B cell (primary cell): ENCODE measurements around the gene DYNLRB2. TPM values are rescaled to one million over a fixed set of nuclear protein-coding genes. Genes with fewer than 3 reads are reported as not detected.

Experiments
- ATAC-seq: fragments of 200-7000 bp; cut with Tn5 transposase; one replicate; pipeline ENCODE4 v1.10.0; 2021; ENCODE audit warnings: low read depth, mild to moderate bottlenecking, moderate number of reproducible peaks, moderate library complexity
- CTCF ChIA-PET: fragments of 350-600 bp; sonication (Branson Sonifier 250); formaldehyde crosslinking; loops from one replicate; lab custom pipeline; 2021; ENCODE audit warnings: antibody characterized with exemption, inconsistent platforms; lab: Charles Lee
- POLR2A ChIA-PET: fragments of 350-600 bp; sonication (Branson Sonifier 250); formaldehyde crosslinking; loops from one replicate; lab custom pipeline; 2021; ENCODE audit warnings: antibody characterized with exemption; lab: Charles Lee
- DNase-seq: peaks from one replicate; pipeline ENCODE4 v3.0.0; 2013
- H2AFZ ChIP-seq: 2 replicates; pipeline ENCODE4 v1.6.1; 2012; ENCODE audit warnings: mild to moderate bottlenecking, low read depth, low read length; ENCODE audit not compliant: insufficient read depth, poor library complexity, severe bottlenecking
- H3K27ac ChIP-seq, 2 donors: 1 replicate in 1 of 2; 2 replicates in 1 of 2; pipeline ENCODE4 v1.5.1; 2012 to 2013; ENCODE audit warnings: low read length in 2 of 2, mild to moderate bottlenecking in 2 of 2, moderate library complexity in 1 of 2
- H3K27me3 ChIP-seq, 4 experiments: fragments of 200-600 bp in 1 of 4; sonication (generic) in 1 of 4; replicated peaks in 1 of 4; 1 replicate in 2 of 4; 2 replicates in 2 of 4; pipeline versions ENCODE4 v1.6.1 to v1.7.0; 2013 to 2016; ENCODE audit warnings: low read length in 3 of 4, mild to moderate bottlenecking in 2 of 4, mixed read lengths in 1 of 4, moderate library complexity in 1 of 4; ENCODE audit not compliant: insufficient read depth in 4 of 4, control insufficient read depth in 3 of 4; ENCODE audit errors: control extremely low read depth in 1 of 4
- H3K36me3 ChIP-seq, 2 experiments: replicated peaks in 1 of 2; 1 replicate in 1 of 2; 2 replicates in 1 of 2; pipeline versions ENCODE4 v1.6.1 to v1.7.1; 2013; ENCODE audit warnings: low read length in 1 of 2; ENCODE audit not compliant: insufficient read depth in 2 of 2, control insufficient read depth in 1 of 2; ENCODE audit errors: control extremely low read depth in 1 of 2, extremely low read depth in 1 of 2
- H3K4me1 ChIP-seq, 2 donors: fragments of 200-600 bp in 1 of 2; sonication (generic) in 1 of 2; 1 replicate in 1 of 2; 2 replicates in 1 of 2; pipeline versions ENCODE4 v1.5.1 to v1.6.1; 2013 to 2017; ENCODE audit warnings: low read length in 2 of 2; ENCODE audit not compliant: control insufficient read depth in 2 of 2, insufficient read depth in 2 of 2
- H3K4me2 ChIP-seq: replicated peaks from 2 replicates; pipeline ENCODE3; 2012; ENCODE audit warnings: mild to moderate bottlenecking, low read depth, low read length; ENCODE audit not compliant: poor library complexity, severe bottlenecking
- H3K4me3 ChIP-seq, 5 experiments: fragments of 200-600 bp in 1 of 5; sonication (generic) in 1 of 5; 1 replicate in 3 of 5; 2 replicates in 2 of 5; pipeline versions ENCODE4 v1.5.1 to v1.7.0; 2011 to 2016; ENCODE audit warnings: low read length in 4 of 5, mild to moderate bottlenecking in 4 of 5, low read depth in 2 of 5, control low read depth in 1 of 5, moderate library complexity in 1 of 5; ENCODE audit not compliant: insufficient read depth in 1 of 5; ENCODE audit errors: control extremely low read depth in 1 of 5, extremely low read depth in 1 of 5
- H3K79me2 ChIP-seq: fragments of 200-600 bp; sonication (generic); one replicate; pipeline ENCODE4 v1.6.0; 2016; ENCODE audit warnings: low read length; ENCODE audit not compliant: control insufficient read depth, insufficient read depth
- H3K9ac ChIP-seq: fragments of 200-600 bp; sonication (generic); 2 replicates; pipeline ENCODE4 v1.6.1; 2017; ENCODE audit warnings: mild to moderate bottlenecking, low read length, moderate library complexity
- H3K9me3 ChIP-seq, 3 donors: one replicate each; pipeline versions ENCODE4 v1.6.1 to v1.7.1; 2013; ENCODE audit warnings: low read length in 2 of 3; ENCODE audit not compliant: control insufficient read depth in 2 of 3, insufficient read depth in 1 of 3; ENCODE audit errors: control extremely low read depth in 1 of 3
- H4K20me1 ChIP-seq: 2 replicates; pipeline ENCODE4 v1.6.0; 2012; ENCODE audit warnings: mild to moderate bottlenecking, low read length; ENCODE audit not compliant: insufficient read depth, control insufficient read depth, poor library complexity, severe bottlenecking
- H3K27ac Mint-ChIP-seq: one replicate; pipeline ENCODE4 v1.8.0; 2021; ENCODE audit warnings: mixed read lengths
- H3K27me3 Mint-ChIP-seq: one replicate; pipeline ENCODE4 v1.8.0; 2021; ENCODE audit warnings: mixed read lengths
- H3K4me1 Mint-ChIP-seq: one replicate; pipeline ENCODE4 v1.8.0; 2021; ENCODE audit warnings: mixed read lengths
- H3K4me3 Mint-ChIP-seq: one replicate; pipeline ENCODE4 v1.8.0; 2021; ENCODE audit warnings: mixed read lengths
- H3K9me3 Mint-ChIP-seq: one replicate; pipeline ENCODE4 v1.8.0; 2022; ENCODE audit warnings: mixed read lengths; ENCODE audit not compliant: insufficient read depth
- CTCF ChIP-seq: fragments of 200-600 bp; IDR thresholded peaks from one replicate; pipeline ENCODE4 v1.8.0; 2022; ENCODE audit warnings: antibody characterized with exemption, mild to moderate bottlenecking
- EZH2 ChIP-seq: IDR thresholded peaks from 2 replicates; pipeline ENCODE4 v1.6.1; 2012; ENCODE audit warnings: borderline replicate concordance, low read depth, mild to moderate bottlenecking, moderate library complexity, low read length; ENCODE audit not compliant: insufficient read depth, poor library complexity, severe bottlenecking
- WGBS: methylation state at CpG from one replicate; pipeline ENCODE4 v1.1.5; 2013; ENCODE audit warnings: missing lambda C conversion rate; ENCODE audit not compliant: insufficient coverage; 5-methylcytosine and 5-hydroxymethylcytosine counted together
- intact Hi-C: fragments of 100-400 bp; cut with micrococcal nuclease; formaldehyde crosslinking; loops from one replicate; pipeline ENCODE4 v1.10.0; 2022
- polyA plus RNA-seq: library from polyadenylated mRNA; depleted of rRNA; stranded (reverse); fragments of >200 nt; gene quantifications from 2 replicates; pipeline ENCODE4 v1.2.3, GENCODE V29; 2012
- total RNA-seq, 2 donors: library from RNA; stranded (reverse); fragments of 120-200 nt in 1 of 2; gene quantifications; 1 replicate in 1 of 2; 2 replicates in 1 of 2; pipeline versions ENCODE4 v1.2.3 to v1.2.4, GENCODE V29; 2013 to 2022

DYNLRB2 gene
- total and polyA plus RNA-seq, 2 donors (not counting 1 experiment from before 2014, with no cell fraction given) = not detected

- Histone ChIP-seq H3K27ac (no peak overlapping the region), H3K4me1 (no peaks in the 10 kb centered on the region), H2AFZ (no peak overlapping the region), H3K9me3 (no peaks in the 10 kb centered on the region), H3K27me3 (peaks cover 0 to 4% (median 0%) of the 10 kb centered on the region in 4 experiments), H3K4me2 (no peak overlapping the region), H3K4me3 (no peak overlapping the region), H3K9ac (no peak overlapping the region), H4K20me1 (no peaks in the 10 kb centered on the region), H3K36me3 (no peaks in the 10 kb centered on the region), H3K79me2 (no peaks in the 10 kb centered on the region)
- H3K27ac Mint-ChIP-seq = no peak overlapping the region
- no peaks in the 10 kb centered on the region for H3K9me3 Mint-ChIP-seq
- ChIA-PET CTCF (interaction anchor here (1.1 kb wide), 1 partner anchor 17 kb away, joined by 4 read pairs; no protein-coding TSS in a partner anchor), POLR2A (no interaction called here)
- H3K4me3 Mint-ChIP-seq = no peak overlapping the region
- DNase-seq (no peak), ATAC-seq (no peak)
- intact Hi-C loops = no loop called here
- H3K27me3 Mint-ChIP-seq = peaks cover 50% of the 10 kb centered on the region
- TF ChIP-seq CTCF (no peak), EZH2 (no peak)
- WGBS = 5% methylated on average over 3 of the region's 6 CpGs
- H3K4me1 Mint-ChIP-seq = no peaks in the 10 kb centered on the region
These were observed 30.9 kb upstream of the DYNLRB2 start for GRCh38 chr16:80509872-80510271.

GRCh38 chr16:80511824-80512592 lies 28.8 kb upstream of the DYNLRB2 start:
- Histone ChIP-seq H3K4me1 (no peaks in the 10 kb centered on the region), H3K36me3 (no peaks in the 10 kb centered on the region), H3K27me3 (peaks cover 0 to 4% (median 0%) of the 10 kb centered on the region in 4 experiments), H2AFZ (no peak overlapping the region), H3K4me3 (no peak overlapping the region), H3K27ac (no peak overlapping the region), H3K9me3 (no peaks in the 10 kb centered on the region), H4K20me1 (no peaks in the 10 kb centered on the region), H3K9ac (no peak overlapping the region), H3K4me2 (no peak overlapping the region), H3K79me2 (no peaks in the 10 kb centered on the region)
- H3K9me3 Mint-ChIP-seq = no peaks in the 10 kb centered on the region
- POLR2A ChIA-PET = no interaction called here
- H3K4me3 Mint-ChIP-seq = no peak overlapping the region
- no peak overlapping the region for H3K27ac Mint-ChIP-seq
- WGBS = 96% methylated on average over 5 of the region's 9 CpGs
- DNase-seq (no peak), ATAC-seq (no peak)
- CTCF ChIA-PET = no interaction called here
- no peak for TF ChIP-seq EZH2
- TF ChIP-seq CTCF = no peak
- H3K27me3 Mint-ChIP-seq = peaks cover 51% of the 10 kb centered on the region
- intact Hi-C loops = no loop called here
- no peaks in the 10 kb centered on the region for H3K4me1 Mint-ChIP-seq
